H9 (cell line): ENCODE data around the gene SPTSSA. TPM values are rescaled to one million over a fixed set of nuclear protein-coding genes. Genes with fewer than 3 reads are reported as not detected.

Source experiments
- DNase-seq: peaks from one replicate; pipeline ENCODE4 v3.0.0-alpha.2; 2017
- H2AFZ ChIP-seq: one replicate; pipeline ENCODE4 v1.6.1; 2013; ENCODE audit warnings: mild to moderate bottlenecking, low read length, control low read depth, moderate library complexity
- H2AK5ac ChIP-seq: 2 replicates; pipeline ENCODE4 v1.6.1; 2013; ENCODE audit warnings: low read length, control low read depth, mixed read lengths; ENCODE audit not compliant: insufficient read length
- H2BK120ac ChIP-seq: one replicate; pipeline ENCODE4 v1.6.1; 2013; ENCODE audit warnings: low read depth, mild to moderate bottlenecking, low read length, control low read depth, inconsistent platforms; ENCODE audit not compliant: poor library complexity, severe bottlenecking
- H2BK12ac ChIP-seq: 2 replicates; pipeline ENCODE4 v1.6.1; 2013; ENCODE audit warnings: low read length, control low read depth, mixed read lengths, low read depth; ENCODE audit not compliant: insufficient read length
- H2BK15ac ChIP-seq: 2 replicates; pipeline ENCODE4 v1.6.1; 2013; ENCODE audit warnings: low read depth, low read length, control low read depth
- H2BK20ac ChIP-seq: one replicate; pipeline ENCODE4 v1.6.1; 2013; ENCODE audit warnings: low read depth, mild to moderate bottlenecking, low read length, control low read depth, inconsistent platforms; ENCODE audit not compliant: poor library complexity, severe bottlenecking
- H2BK5ac ChIP-seq: 2 replicates; pipeline ENCODE4 v1.6.1; 2013; ENCODE audit warnings: low read length, control low read depth, mixed read lengths; ENCODE audit not compliant: insufficient read length
- H3K14ac ChIP-seq: 2 replicates; pipeline ENCODE4 v1.6.1; 2013; ENCODE audit warnings: low read length, control low read depth; ENCODE audit not compliant: insufficient read depth
- H3K18ac ChIP-seq: 2 replicates; pipeline ENCODE4 v1.6.1; 2013; ENCODE audit warnings: low read depth, mild to moderate bottlenecking, mixed read lengths, low read length, control low read depth; ENCODE audit not compliant: insufficient read length
- H3K23ac ChIP-seq: 2 replicates; pipeline ENCODE4 v1.6.1; 2013; ENCODE audit warnings: low read length, control low read depth, mixed read lengths, low read depth; ENCODE audit not compliant: insufficient read length
- H3K23me2 ChIP-seq: 2 replicates; pipeline ENCODE4 v1.6.1; 2013; ENCODE audit warnings: low read depth, mild to moderate bottlenecking, mixed read lengths, low read length, control low read depth; ENCODE audit not compliant: insufficient read length, poor library complexity, severe bottlenecking
- H3K27ac ChIP-seq: 2 replicates; pipeline ENCODE4 v1.5.1; 2013; ENCODE audit warnings: low read length, control low read depth, mixed read lengths, low read depth; ENCODE audit not compliant: insufficient read length
- H3K27me3 ChIP-seq: 2 replicates; pipeline ENCODE4 v1.6.1; 2013; ENCODE audit warnings: low read length, control low read depth, inconsistent platforms; ENCODE audit not compliant: insufficient read depth
- H3K4ac ChIP-seq: 2 replicates; pipeline ENCODE4 v1.6.1; 2013; ENCODE audit warnings: low read depth, mild to moderate bottlenecking, control low read depth, inconsistent platforms, low read length, moderate library complexity
- H3K4me1 ChIP-seq: 2 replicates; pipeline ENCODE4 v1.6.1; 2013; ENCODE audit warnings: low read length, control low read depth, inconsistent platforms; ENCODE audit not compliant: insufficient read depth
- H3K4me2 ChIP-seq: 2 replicates; pipeline ENCODE4 v1.6.1; 2013; ENCODE audit warnings: low read length, control low read depth, mixed read lengths; ENCODE audit not compliant: insufficient read length, insufficient read depth
- H3K56ac ChIP-seq: 2 replicates; pipeline ENCODE4 v1.6.1; 2013; ENCODE audit warnings: low read depth, mild to moderate bottlenecking, mixed read lengths, low read length, control low read depth; ENCODE audit not compliant: insufficient read length
- H3K79me1 ChIP-seq: 2 replicates; pipeline ENCODE4 v1.6.1; 2013; ENCODE audit warnings: low read depth, mild to moderate bottlenecking, moderate library complexity, low read length, control low read depth, inconsistent platforms; ENCODE audit not compliant: insufficient read depth, poor library complexity, severe bottlenecking
- H3K79me2 ChIP-seq: 2 replicates; pipeline ENCODE4 v1.6.1; 2013; ENCODE audit warnings: low read length, control low read depth, inconsistent platforms; ENCODE audit not compliant: insufficient read depth
- H3K9ac ChIP-seq: 2 replicates; pipeline ENCODE4 v1.6.1; 2013; ENCODE audit warnings: low read length, control low read depth, mixed read lengths; ENCODE audit not compliant: insufficient read length; ENCODE audit errors: extremely low read depth
- H3K9me3 ChIP-seq: one replicate; pipeline ENCODE4 v1.6.1; 2013; ENCODE audit warnings: low read depth, low read length, inconsistent platforms; ENCODE audit not compliant: control insufficient read depth
- H3T11ph ChIP-seq: one replicate; pipeline ENCODE4 v1.6.1; 2013; ENCODE audit warnings: mild to moderate bottlenecking, low read length, control low read depth, inconsistent platforms
- H4K20me1 ChIP-seq: one replicate; pipeline ENCODE4 v1.6.1; 2013; ENCODE audit not compliant: control insufficient read depth, insufficient read length, insufficient read depth
- H4K5ac ChIP-seq: 2 replicates; pipeline ENCODE4 v1.6.1; 2013; ENCODE audit warnings: low read depth, mild to moderate bottlenecking, mixed read lengths, low read length, control low read depth; ENCODE audit not compliant: insufficient read length
- H4K8ac ChIP-seq: replicated peaks from 2 replicates; pipeline ENCODE4 v1.6.1; 2013; ENCODE audit warnings: low read length, control low read depth, mixed read lengths, low read depth; ENCODE audit not compliant: insufficient read length
- H4K91ac ChIP-seq: 2 replicates; pipeline ENCODE4 v1.6.1; 2013; ENCODE audit warnings: low read depth, mild to moderate bottlenecking, moderate library complexity, mixed read lengths, low read length, control low read depth; ENCODE audit not compliant: insufficient read length
- H3K27ac Mint-ChIP-seq, 3 experiments: 2 replicates in 2 of 3; 3 replicates in 1 of 3; pipeline ENCODE4 v1.8.0; 2020 to 2021; ENCODE audit warnings: mixed read lengths in 3 of 3, mild to moderate bottlenecking in 1 of 3, moderate library complexity in 1 of 3
- H3K27me3 Mint-ChIP-seq: 2 replicates; pipeline ENCODE4 v1.8.0; 2021; ENCODE audit warnings: low read depth, mild to moderate bottlenecking, moderate library complexity, mixed read lengths
- H3K36me3 Mint-ChIP-seq, 3 experiments: 2 replicates in 2 of 3; 3 replicates in 1 of 3; pipeline ENCODE4 v1.8.0; 2020 to 2021; ENCODE audit warnings: low read depth in 3 of 3, mixed read lengths in 3 of 3; ENCODE audit not compliant: insufficient read depth in 1 of 3
- H3K4me1 Mint-ChIP-seq, 2 experiments: 2 replicates each; pipeline ENCODE4 v1.8.0; 2020; ENCODE audit warnings: mixed read lengths in 2 of 2
- H3K4me3 Mint-ChIP-seq, 2 experiments: 2 replicates in 1 of 2; 3 replicates in 1 of 2; pipeline ENCODE4 v1.8.0; 2020 to 2021; ENCODE audit warnings: mild to moderate bottlenecking in 2 of 2, mixed read lengths in 2 of 2, moderate library complexity in 1 of 2
- H3K9me3 Mint-ChIP-seq, 2 experiments: 2 replicates in 1 of 2; 3 replicates in 1 of 2; pipeline ENCODE4 v1.8.0; 2020; ENCODE audit warnings: mild to moderate bottlenecking in 2 of 2, mixed read lengths in 2 of 2, moderate library complexity in 1 of 2
- CTCF ChIP-seq: fragments of 200-600 bp; sonication (generic); conservative IDR thresholded peaks from 3 replicates; pipeline ENCODE4 v1.8.0; 2021; ENCODE audit warnings: antibody characterized with exemption, mild to moderate bottlenecking
- WGBS: extraction: QIAGEN DNeasy Blood & Tissue Kit; methylation state at CpG from one replicate; pipeline ENCODE4 v1.1.7; 2013; ENCODE audit warnings: missing lambda C conversion rate, low lambda C conversion rate, mixed read lengths; ENCODE audit not compliant: insufficient read length; ENCODE audit errors: extremely low coverage; 5-methylcytosine and 5-hydroxymethylcytosine counted together
- total RNA-seq: library from RNA; stranded (reverse); gene quantifications from 2 replicates; pipeline ENCODE4 v1.2.1, GENCODE V29; 2021

SPTSSA gene
- total RNA-seq, 1 experiment from 2014 or later = 23.3 TPM

DNA sequence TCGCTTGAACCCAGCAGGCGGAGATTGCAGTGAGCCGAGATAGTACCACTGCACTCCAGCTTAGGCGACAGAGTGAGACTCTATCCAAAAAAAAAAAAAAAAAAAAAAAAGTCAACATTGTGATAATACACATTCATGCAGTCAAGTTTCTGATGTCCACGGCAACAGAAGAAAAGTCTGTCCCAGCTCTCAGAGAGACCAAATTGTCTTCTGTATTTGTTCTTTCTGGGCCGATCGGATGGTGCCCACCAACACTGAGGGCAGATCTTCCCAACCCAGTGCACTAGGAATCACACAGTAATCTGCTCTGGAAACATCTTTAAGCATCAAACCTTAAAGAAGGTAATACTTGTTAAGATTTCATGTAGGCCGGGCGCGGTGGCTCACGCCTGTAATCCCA, 45.8 kb upstream of the SPTSSA start:
- Mint-ChIP-seq H3K27me3 (no peaks in the 10 kb centered on the region), H3K27ac (no peak overlapping the region), H3K36me3 (no peaks in the 10 kb centered on the region), H3K4me1 (peaks cover 4% of the 10 kb centered on the region in 2 experiments), H3K9me3 (no peaks in the 10 kb centered on the region; a peak in 1 of 5 replicates), H3K4me3 (no peak overlapping the region)
- Histone ChIP-seq H4K5ac (no peak overlapping the region), H3K18ac (no peak overlapping the region), H2AK5ac (no peak overlapping the region), H3T11ph (no peak overlapping the region), H3K14ac (no peak overlapping the region), H3K4ac (no peak overlapping the region), H3K79me1 (no peaks in the 10 kb centered on the region), H2AFZ (no peak overlapping the region), H4K20me1 (no peaks in the 10 kb centered on the region), H4K8ac (no peak overlapping the region), H3K27ac (no peak overlapping the region), H3K9ac (peak overlapping the region; percentile 10), H2BK5ac (no peak overlapping the region), H3K4me2 (no peak overlapping the region), H3K23me2 (no peaks in the 10 kb centered on the region), H2BK20ac (no peak overlapping the region), H4K91ac (no peak overlapping the region), H3K9me3 (no peaks in the 10 kb centered on the region), H3K27me3 (no peaks in the 10 kb centered on the region), H2BK15ac (no peak overlapping the region), H3K4me1 (no peaks in the 10 kb centered on the region), H3K79me2 (no peaks in the 10 kb centered on the region), H2BK120ac (no peak overlapping the region), H3K23ac (no peak overlapping the region), H3K56ac (no peak overlapping the region), H2BK12ac (no peak overlapping the region)
- no CpG with 5 or more reads among the region's 11 CpGs for WGBS
- TF ChIP-seq CTCF = no peak
- no peak for DNase-seq
